ENCODE measurements around the gene VAC14. TPM values are rescaled to one million over a fixed set of nuclear protein-coding genes. Genes with fewer than 3 reads are reported as not detected.
"Not testable (repeated sequence)": the region's sequence is repeated elsewhere in the genome, so short reads cannot be mapped to it uniquely, and the experiment has no call there.

The VAC14 gene
- total RNA-seq, 1 donor from 2014 or later = 38.4 TPM

- Mint-ChIP-seq H3K27me3 (no peaks in the 10 kb centered on the region), H3K36me3 (ENCODE audit: insufficient read depth) (peaks cover 16% of the 10 kb centered on the region), H3K4me3 (ENCODE audit: low read depth) (no peak overlapping the region), H3K27ac (no peak overlapping the region), H3K9me3 (ENCODE audit: low read depth) (no peaks in the 10 kb centered on the region), H3K4me1 (ENCODE audit: low read depth) (peaks cover 5% of the 10 kb centered on the region)
- no peak for DNase-seq (ENCODE audit: low spot score, unreplicated experiment)
- TF ChIP-seq CTCF (IDR thresholded peaks at IDR 0.05; ENCODE audit: unreplicated experiment) = no peak
Observed at GRCh38 chr16:70676675-70677498, 124.1 kb downstream of the VAC14 start.

- Mint-ChIP-seq H3K27me3 (no peaks in the 10 kb centered on the region), H3K4me1 (ENCODE audit: low read depth) (peaks cover 2% of the 10 kb centered on the region), H3K4me3 (ENCODE audit: low read depth) (no peak overlapping the region), H3K9me3 (ENCODE audit: low read depth) (no peaks in the 10 kb centered on the region), H3K27ac (no peak overlapping the region), H3K36me3 (ENCODE audit: insufficient read depth) (peaks cover 21% of the 10 kb centered on the region)
- DNase-seq (ENCODE audit: low spot score, unreplicated experiment) = no peak
- no peak for TF ChIP-seq CTCF (IDR thresholded peaks at IDR 0.05; ENCODE audit: unreplicated experiment)
Observed at GRCh38 chr16:70675851-70676513, 125.0 kb downstream of the VAC14 start.

GRCh38 chr16:70674221-70675014 lies 126.5 kb downstream of the VAC14 start:
- Mint-ChIP-seq H3K9me3 (ENCODE audit: low read depth) (peaks cover 5% of the 10 kb centered on the region), H3K27ac (peak overlapping the region; percentile 24), H3K4me1 (ENCODE audit: low read depth) (no peaks in the 10 kb centered on the region), H3K36me3 (ENCODE audit: insufficient read depth) (peaks cover 34% of the 10 kb centered on the region), H3K4me3 (ENCODE audit: low read depth) (no peak overlapping the region), H3K27me3 (no peaks in the 10 kb centered on the region)
- TF ChIP-seq CTCF (IDR thresholded peaks at IDR 0.05; ENCODE audit: unreplicated experiment) = no peak
- no peak for DNase-seq (ENCODE audit: low spot score, unreplicated experiment)

- DNase-seq (ENCODE audit: low spot score, unreplicated experiment); H3K4me1 Mint-ChIP-seq (ENCODE audit: low read depth); H3K27me3 Mint-ChIP-seq; H3K27ac Mint-ChIP-seq; H3K4me3 Mint-ChIP-seq (ENCODE audit: low read depth): not testable (repeated sequence)
- Mint-ChIP-seq H3K36me3 (ENCODE audit: insufficient read depth) (peaks cover 57% of the 10 kb centered on the region), H3K9me3 (ENCODE audit: low read depth) (peaks cover 12% of the 10 kb centered on the region)
Observed at GRCh38 chr16:70670938-70671337, 130.0 kb downstream of the VAC14 start.

- TF ChIP-seq CTCF (IDR thresholded peaks at IDR 0.05; ENCODE audit: unreplicated experiment) = no peak
- peaks cover 12% of the 10 kb centered on the region for H3K9me3 Mint-ChIP-seq (ENCODE audit: low read depth)
- DNase-seq (ENCODE audit: low spot score, unreplicated experiment) = no peak
- no peaks in the 10 kb centered on the region for H3K4me1 Mint-ChIP-seq (ENCODE audit: low read depth)
- H3K27me3 Mint-ChIP-seq = no peaks in the 10 kb centered on the region
- H3K4me3 Mint-ChIP-seq (ENCODE audit: low read depth) = no peak overlapping the region
- H3K36me3 Mint-ChIP-seq (ENCODE audit: insufficient read depth) = peaks cover 57% of the 10 kb centered on the region
- H3K27ac Mint-ChIP-seq = no peak overlapping the region
Observed at GRCh38 chr16:70670175-70670574, 130.8 kb downstream of the VAC14 start.
